Thymus (tissue), 11 donors: Measurements from ENCODE around the gene CDC34. TPM values are rescaled to one million over a fixed set of nuclear protein-coding genes. Genes with fewer than 3 reads are reported as not detected.
A peak's percentile ranks its signal among the peaks of the same experiment; 100 is the strongest.

ENCODE experiments used
- DNase-seq, 9 donors: peaks; one replicate each; pipeline ENCODE4 v3.0.0-alpha.2; 2013; ENCODE audit warnings: low spot score in 9 of 9, low read depth in 6 of 9, missing footprints in 1 of 9
- H3K27ac ChIP-seq, 2 donors: one replicate each; pipeline ENCODE4 v1.5.1; 2013; ENCODE audit warnings: control low read depth in 1 of 2, low read depth in 1 of 2, low read length in 1 of 2, mild to moderate bottlenecking in 1 of 2, moderate library complexity in 1 of 2
- H3K27me3 ChIP-seq, 2 donors: one replicate each; pipeline ENCODE4 v1.5.1; 2013; ENCODE audit warnings: low read length in 1 of 2; ENCODE audit not compliant: control insufficient read depth in 2 of 2, insufficient read depth in 1 of 2
- H3K36me3 ChIP-seq, 2 donors: one replicate each; pipeline ENCODE4 v1.5.1; 2013; ENCODE audit warnings: low read length in 1 of 2, mild to moderate bottlenecking in 1 of 2, moderate library complexity in 1 of 2; ENCODE audit not compliant: control insufficient read depth in 2 of 2, insufficient read depth in 2 of 2
- H3K4me1 ChIP-seq, 2 donors: one replicate each; pipeline ENCODE4 v1.5.1; 2013; ENCODE audit warnings: low read length in 2 of 2; ENCODE audit not compliant: control insufficient read depth in 2 of 2, insufficient read depth in 2 of 2
- H3K4me3 ChIP-seq, 2 donors: one replicate each; pipeline ENCODE4 v1.5.1; 2013; ENCODE audit warnings: low read length in 2 of 2, control low read depth in 1 of 2, mild to moderate bottlenecking in 1 of 2
- H3K9me3 ChIP-seq, 2 donors: one replicate each; pipeline ENCODE4 v1.5.1; 2013; ENCODE audit warnings: low read length in 1 of 2, mild to moderate bottlenecking in 1 of 2; ENCODE audit not compliant: control insufficient read depth in 2 of 2, insufficient read depth in 1 of 2
- WGBS: extraction: QIAGEN DNeasy Blood & Tissue Kit; methylation state at CpG from one replicate; pipeline ENCODE4 v1.1.7; 2013; 5-methylcytosine and 5-hydroxymethylcytosine counted together
- polyA plus RNA-seq: library from polyadenylated mRNA; stranded (reverse); fragments of 200-250 nt; gene quantifications from one replicate; pipeline ENCODE4 v1.2.3, GENCODE V29; 2013
- total RNA-seq: library from RNA; stranded (reverse); fragments of 120-200 nt; gene quantifications from one replicate; pipeline ENCODE4 v1.2.4, GENCODE V29; 2013
- donor health status: healthy.

Gene CDC34
- total and polyA plus RNA-seq, 2 donors = 48.0 to 72.0 TPM

DNA sequence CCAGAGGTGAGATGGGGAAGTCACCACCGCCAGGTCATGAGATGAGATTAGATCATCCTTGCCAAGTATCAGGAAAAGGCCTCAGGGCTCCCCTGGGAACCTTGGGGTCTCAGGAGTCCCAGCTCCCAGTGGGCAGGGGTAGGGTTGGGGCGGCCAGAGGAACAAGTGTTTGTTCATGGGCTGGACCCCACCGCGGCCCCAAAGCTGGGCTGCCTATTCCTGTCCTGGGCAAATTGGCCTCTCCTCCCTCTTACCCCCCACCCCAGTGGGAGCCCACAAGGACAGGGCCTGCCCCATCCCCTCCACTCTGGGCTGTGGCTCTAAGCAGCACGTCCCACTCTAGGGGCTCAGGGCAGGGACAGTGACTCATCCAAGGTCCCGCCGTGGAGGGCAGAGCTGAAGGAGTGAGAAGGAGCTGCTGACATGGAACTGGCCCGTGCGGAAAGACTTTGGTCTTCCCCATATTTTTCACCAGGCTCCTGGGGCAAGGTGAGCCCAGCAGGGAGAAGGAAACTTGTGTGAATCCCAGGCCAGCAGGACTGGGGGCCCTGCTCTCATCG lies 54.1 kb downstream of the CDC34 start:
- Histone ChIP-seq H3K27ac (no peak overlapping the region), H3K4me1 (peaks cover 0 to 4% of the 10 kb centered on the region in 2 donors), H3K27me3 (peaks cover 33 to 51% of the 10 kb centered on the region in 2 donors), H3K9me3 (peaks cover 0 to 4% of the 10 kb centered on the region in 2 donors), H3K36me3 (peaks cover 20 to 27% of the 10 kb centered on the region in 2 donors), H3K4me3 (no peak overlapping the region)
- 88% methylated on average over 10 of the region's 10 CpGs for WGBS
- no peak for DNase-seq

DNA sequence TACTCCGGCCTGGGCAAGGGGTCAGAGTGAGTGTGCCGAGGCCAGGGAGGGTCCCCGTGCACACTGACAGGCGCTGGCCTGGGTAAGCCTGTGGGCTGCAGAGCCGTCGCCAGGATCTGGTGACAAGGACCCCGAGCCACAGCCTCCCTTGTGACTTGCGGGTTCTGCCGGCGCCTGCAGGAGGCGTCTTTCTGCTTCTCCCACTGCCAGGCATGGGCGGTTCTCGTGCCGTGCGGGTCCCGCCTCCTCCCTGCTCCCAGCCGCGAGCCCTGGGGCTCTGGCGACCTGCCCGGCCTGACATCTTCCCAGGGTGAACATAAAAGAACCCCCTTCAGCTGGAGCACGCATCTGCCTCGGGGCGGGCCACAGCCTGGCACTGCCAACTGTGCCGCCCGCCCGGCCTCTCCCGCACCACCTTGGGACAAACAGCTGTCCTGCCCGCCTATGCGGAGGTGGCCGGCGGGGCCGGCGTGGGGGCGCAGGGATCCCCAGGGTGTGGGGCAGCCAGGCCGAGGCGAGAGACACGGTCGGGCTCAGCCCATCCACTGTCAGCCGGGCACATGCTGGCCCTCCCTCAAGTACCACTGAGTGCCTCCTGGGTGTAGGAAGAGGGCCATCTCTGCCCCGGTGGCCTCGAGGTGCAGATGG lies 56.7 kb downstream of the CDC34 start:
- Histone ChIP-seq H3K4me3 (no peak overlapping the region), H3K27me3 (peaks cover 55 to 77% of the 10 kb centered on the region in 2 donors), H3K27ac (no peak overlapping the region), H3K36me3 (peaks cover 0 to 4% of the 10 kb centered on the region in 2 donors), H3K4me1 (peaks cover 0 to 4% of the 10 kb centered on the region in 2 donors), H3K9me3 (peaks cover 0 to 4% of the 10 kb centered on the region in 2 donors)
- 12% methylated on average over 41 of the region's 41 CpGs for WGBS
- peak in 1 of 9 donors; percentile 46 for DNase-seq

DNA sequence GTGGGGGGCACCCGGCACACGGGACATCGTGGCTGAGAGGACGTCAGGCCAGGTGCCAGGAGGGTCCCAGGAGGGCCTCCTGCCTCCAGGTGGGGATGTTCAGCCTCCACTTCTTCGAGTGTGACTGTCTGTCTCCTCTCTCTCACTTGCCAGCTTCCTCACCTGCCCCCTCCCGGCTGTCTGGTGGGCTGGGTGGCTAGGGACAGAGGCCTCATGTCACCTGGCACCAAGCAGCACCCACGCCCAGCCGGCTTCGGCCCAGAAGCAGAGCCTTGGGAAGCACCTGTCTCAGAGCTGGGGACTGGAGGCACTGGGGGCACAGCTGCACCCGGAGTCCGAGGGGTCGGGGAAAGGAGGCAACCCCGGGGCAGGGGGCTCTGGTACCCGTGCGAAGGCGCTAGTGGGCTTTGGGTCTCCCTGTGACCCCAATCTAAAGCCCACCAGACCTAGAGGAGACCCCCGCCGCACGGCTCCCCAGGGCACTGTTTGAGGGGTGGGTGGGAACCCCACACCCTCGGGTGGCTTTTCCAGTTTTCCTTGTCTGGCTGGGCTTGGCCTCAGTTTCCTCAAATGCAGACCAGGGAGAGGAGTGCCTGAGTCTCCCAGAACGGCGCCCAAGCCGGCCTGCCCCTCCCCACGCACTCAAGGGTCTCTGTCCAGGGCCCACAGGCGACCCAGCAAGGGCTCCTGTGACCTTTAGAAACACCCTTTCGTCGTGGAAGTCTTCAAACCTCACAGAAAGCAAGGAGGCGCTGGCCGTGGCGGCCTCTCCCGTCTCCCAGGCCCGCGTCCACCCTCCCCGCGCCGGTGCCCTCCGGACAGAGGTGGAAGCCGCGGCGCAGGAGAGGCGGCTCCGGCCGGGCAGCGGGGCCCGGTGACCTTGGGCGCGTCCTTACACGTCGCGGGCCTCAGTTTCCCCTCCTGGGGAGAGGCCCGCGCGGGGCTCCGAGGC lies 57.5 kb downstream of the CDC34 start:
- H3K27me3 ChIP-seq = peaks cover 55 to 85% of the 10 kb centered on the region in 2 donors
- H3K27ac ChIP-seq = no peak overlapping the region
- DNase-seq = no peak
- H3K9me3 ChIP-seq = peaks cover 0 to 4% of the 10 kb centered on the region in 2 donors
- H3K4me1 ChIP-seq = peaks cover 0 to 4% of the 10 kb centered on the region in 2 donors
- peak overlapping the region in 1 of 2 donors; percentile 45 for H3K4me3 ChIP-seq
- no peaks in the 10 kb centered on the region for H3K36me3 ChIP-seq
- WGBS = 21% methylated on average over 54 of the region's 54 CpGs

DNA sequence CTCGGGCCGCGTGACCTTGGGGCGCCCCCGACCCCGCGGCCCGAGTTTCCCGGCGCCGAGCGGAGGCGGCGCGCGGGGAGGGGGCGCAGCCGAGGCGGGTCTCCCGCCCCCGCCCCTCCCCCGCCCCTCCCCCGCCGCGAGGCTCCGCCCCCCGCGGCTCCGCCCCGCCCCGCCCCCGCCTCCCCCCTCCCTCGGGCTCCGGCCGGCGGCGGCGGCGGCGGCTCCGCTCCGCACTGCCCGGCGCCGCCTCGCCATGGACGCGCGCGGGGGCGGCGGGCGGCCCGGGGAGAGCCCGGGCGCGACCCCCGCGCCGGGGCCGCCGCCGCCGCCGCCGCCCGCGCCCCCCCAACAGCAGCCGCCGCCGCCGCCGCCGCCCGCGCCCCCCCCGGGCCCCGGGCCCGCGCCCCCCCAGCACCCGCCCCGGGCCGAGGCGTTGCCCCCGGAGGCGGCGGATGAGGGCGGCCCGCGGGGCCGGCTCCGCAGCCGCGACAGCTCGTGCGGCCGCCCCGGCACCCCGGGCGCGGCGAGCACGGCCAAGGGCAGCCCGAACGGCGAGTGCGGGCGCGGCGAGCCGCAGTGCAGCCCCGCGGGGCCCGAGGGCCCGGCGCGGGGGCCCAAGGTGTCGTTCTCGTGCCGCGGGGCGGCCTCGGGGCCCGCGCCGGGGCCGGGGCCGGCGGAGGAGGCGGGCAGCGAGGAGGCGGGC lies 58.3 kb downstream of the CDC34 start, which contains the start of gene HCN2:
Gene HCN2 (plus strand): TSS at position 189 of the 703 bp plus-strand sequence. CDS start 65 bp downstream, at position 254.
- H3K36me3 ChIP-seq = no peaks in the 10 kb centered on the region
- peak within 1 kb of the TSS in 1 of 2 donors; percentile 45 for H3K4me3 ChIP-seq
- no peak within 1 kb of the TSS for H3K27ac ChIP-seq
- H3K9me3 ChIP-seq = peaks cover 0 to 4% of the 10 kb centered on the region in 2 donors
- H3K4me1 ChIP-seq = peaks cover 0 to 4% of the 10 kb centered on the region in 2 donors
- no peak for DNase-seq
- under 1% methylated on average over 95 of the region's 132 CpGs for WGBS
- H3K27me3 ChIP-seq = peaks cover 58 to 89% of the 10 kb centered on the region in 2 donors

DNA sequence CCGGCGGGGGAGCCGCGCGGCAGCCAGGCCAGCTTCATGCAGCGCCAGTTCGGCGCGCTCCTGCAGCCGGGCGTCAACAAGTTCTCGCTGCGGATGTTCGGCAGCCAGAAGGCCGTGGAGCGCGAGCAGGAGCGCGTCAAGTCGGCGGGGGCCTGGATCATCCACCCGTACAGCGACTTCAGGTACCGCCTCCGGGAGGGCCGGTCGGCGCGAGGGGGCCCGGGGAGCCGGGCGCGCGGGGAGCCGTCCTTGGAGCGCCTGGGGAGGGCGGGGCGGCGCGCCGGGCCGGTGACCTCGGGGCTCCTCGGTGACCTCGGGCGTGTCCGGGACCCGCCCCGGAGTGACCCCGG lies 58.8 kb downstream of the CDC34 start:
- no peak for DNase-seq
- H3K36me3 ChIP-seq = no peaks in the 10 kb centered on the region
- WGBS = 3% methylated on average over 50 of the region's 50 CpGs
- peak overlapping the region in 1 of 2 donors; percentile 45 for H3K4me3 ChIP-seq
- H3K27me3 ChIP-seq = peaks cover 58 to 93% of the 10 kb centered on the region in 2 donors
- peaks cover 0 to 4% of the 10 kb centered on the region in 2 donors for H3K9me3 ChIP-seq
- H3K4me1 ChIP-seq = peaks cover 0 to 4% of the 10 kb centered on the region in 2 donors
- H3K27ac ChIP-seq = no peak overlapping the region

DNA sequence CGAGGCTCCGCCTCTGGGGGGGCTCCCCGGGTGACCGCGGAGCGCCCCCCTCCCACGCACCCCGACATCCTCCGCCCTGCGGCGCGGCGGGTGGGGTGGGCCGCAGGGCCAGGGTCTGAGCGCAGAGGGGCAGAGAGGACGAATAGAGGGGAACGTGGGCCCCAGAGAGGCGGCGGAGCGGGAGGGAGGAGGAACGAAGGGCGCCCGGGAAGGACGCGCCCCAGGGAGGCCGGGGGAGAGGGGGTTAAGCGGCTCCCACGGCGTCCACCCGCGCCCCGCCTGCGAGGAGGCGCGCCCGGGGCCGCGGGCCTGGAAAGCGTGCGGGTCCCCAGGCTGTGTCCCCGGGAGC lies 59.2 kb downstream of the CDC34 start:
- Histone ChIP-seq H3K27me3 (peaks cover 60 to 93% of the 10 kb centered on the region in 2 donors), H3K9me3 (peaks cover 0 to 4% of the 10 kb centered on the region in 2 donors)

DNA sequence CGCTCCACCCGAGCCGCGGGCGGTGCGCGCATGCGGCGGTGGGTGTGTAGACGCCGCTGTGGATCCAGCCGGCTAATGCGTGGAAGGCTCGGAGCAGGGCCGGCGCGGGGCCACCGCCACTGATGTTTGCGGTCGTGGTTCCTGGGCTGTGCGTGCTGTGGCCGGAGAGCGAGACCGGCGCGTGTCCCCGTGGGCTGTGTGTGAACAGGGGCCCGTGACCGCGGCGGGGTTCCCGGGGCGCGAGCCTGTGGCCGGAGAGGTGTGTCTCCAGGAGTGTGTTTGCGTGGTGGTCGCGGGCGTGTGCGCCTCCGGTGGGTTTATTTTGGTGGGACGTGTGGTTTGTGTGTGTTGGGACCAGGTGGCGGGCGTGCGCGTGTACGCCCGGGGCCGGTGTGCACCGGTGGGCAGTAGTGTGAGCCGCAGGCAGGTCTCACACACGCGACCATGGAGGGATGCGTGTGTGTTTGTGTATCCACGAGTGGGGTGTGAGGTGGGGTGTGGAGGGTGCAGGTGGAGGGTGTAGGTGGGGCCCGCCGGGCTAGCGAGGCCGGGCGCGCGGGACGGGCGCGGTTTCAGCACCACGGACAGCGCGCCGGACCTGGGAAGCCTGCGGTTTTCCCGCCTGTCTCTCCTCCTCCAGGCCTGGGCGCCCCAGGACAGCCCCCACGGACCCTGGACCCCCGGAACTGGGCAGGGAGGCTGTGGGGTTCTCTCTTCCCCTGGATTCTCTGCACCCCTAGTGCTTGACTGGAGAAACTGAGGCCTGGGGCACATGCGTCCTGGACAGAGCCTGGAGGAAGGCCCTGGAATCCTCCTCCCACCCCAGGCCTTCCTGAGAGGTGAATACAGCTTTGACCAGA lies 59.8 kb downstream of the CDC34 start:
- 41% methylated on average over 75 of the region's 75 CpGs for WGBS
- Histone ChIP-seq H3K9me3 (peaks cover 0 to 4% of the 10 kb centered on the region in 2 donors), H3K27me3 (peaks cover 61 to 92% of the 10 kb centered on the region in 2 donors), H3K27ac (no peak overlapping the region), H3K4me1 (peaks cover 0 to 4% of the 10 kb centered on the region in 2 donors), H3K36me3 (no peaks in the 10 kb centered on the region), H3K4me3 (no peak overlapping the region)
- DNase-seq = no peak

More for the DNA sequence above, 59.2 kb downstream of the CDC34 start:
- WGBS = 16% methylated on average over 41 of the region's 41 CpGs
- Histone ChIP-seq H3K36me3 (no peaks in the 10 kb centered on the region), H3K4me3 (no peak overlapping the region), H3K4me1 (peaks cover 0 to 4% of the 10 kb centered on the region in 2 donors), H3K27ac (no peak overlapping the region)
- no peak for DNase-seq
